ENCODE measurements around the gene NDC80. TPM values are rescaled to one million over a fixed set of nuclear protein-coding genes. Genes with fewer than 3 reads are reported as not detected.

Gene NDC80
- total RNA-seq, 1 donor from 2014 or later = 0.26 TPM

DNA sequence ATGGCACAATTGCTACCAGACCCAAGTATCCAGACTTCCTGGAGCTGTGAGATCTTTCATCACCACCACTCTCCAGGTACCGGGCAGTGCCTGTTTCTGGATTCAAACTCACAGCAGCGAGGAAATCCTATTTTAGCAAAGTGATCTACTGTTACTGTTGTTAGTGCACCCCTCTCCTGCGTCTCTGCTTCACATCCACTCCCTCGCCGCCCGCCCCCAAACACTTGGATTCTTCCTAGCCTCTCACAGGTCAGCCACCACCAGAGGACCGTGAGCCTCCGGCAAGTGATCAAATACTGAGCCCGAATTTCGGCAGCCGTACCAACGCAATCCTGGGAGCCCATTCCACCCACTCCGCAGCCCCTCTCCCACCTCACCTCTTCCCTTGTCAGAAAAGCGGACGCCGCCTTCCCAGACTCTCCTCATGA is 571 bp upstream of the NDC80 start:
- TF ChIP-seq, protein P1, sequence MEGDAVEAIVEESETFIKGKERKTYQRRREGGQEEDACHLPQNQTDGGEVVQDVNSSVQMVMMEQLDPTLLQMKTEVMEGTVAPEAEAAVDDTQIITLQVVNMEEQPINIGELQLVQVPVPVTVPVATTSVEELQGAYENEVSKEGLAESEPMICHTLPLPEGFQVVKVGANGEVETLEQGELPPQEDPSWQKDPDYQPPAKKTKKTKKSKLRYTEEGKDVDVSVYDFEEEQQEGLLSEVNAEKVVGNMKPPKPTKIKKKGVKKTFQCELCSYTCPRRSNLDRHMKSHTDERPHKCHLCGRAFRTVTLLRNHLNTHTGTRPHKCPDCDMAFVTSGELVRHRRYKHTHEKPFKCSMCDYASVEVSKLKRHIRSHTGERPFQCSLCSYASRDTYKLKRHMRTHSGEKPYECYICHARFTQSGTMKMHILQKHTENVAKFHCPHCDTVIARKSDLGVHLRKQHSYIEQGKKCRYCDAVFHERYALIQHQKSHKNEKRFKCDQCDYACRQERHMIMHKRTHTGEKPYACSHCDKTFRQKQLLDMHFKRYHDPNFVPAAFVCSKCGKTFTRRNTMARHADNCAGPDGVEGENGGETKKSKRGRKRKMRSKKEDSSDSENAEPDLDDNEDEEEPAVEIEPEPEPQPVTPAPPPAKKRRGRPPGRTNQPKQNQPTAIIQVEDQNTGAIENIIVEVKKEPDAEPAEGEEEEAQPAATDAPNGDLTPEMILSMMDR (IDR thresholded peaks at IDR 0.05; ENCODE audit: insufficient read depth, low read length, severe bottlenecking) = peak; percentile 17
- no peak for FAIRE-seq
- H3K27me3 ChIP-seq (ENCODE audit: control insufficient read depth, insufficient read depth, low read length) = no peaks in the 10 kb centered on the region
- peak; percentile 52 for DNase-seq (ENCODE audit: low read depth)
- H3K4me3 ChIP-seq (ENCODE audit: low read depth, low read length) = peak overlapping the region; percentile 69
- H3K36me3 ChIP-seq (ENCODE audit: control insufficient read depth, insufficient read depth, low read length) = no peaks in the 10 kb centered on the region

DNA sequence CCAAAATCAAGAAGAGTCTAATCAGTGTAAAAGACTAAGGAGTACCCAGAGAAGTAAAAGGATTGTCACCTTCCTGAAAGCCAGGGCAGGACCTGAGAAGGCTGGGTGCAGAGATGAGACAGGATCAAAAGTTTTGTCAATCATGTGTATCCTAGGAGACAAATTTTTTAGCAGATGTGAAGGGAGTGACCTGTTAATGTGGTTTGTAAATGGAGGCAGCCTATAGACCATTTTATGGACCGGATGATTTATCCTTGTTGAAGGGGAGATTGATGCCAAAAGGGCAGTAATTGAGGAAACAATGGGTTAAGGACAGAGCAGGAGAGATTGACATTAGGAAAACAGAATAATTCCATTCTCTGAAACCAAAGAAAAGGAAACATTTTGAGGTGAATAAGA is 813 bp downstream of the NDC80 start:
- FAIRE-seq (no peak), DNase-seq (ENCODE audit: low read depth) (no peak)
- TF ChIP-seq, protein P1 (IDR thresholded peaks at IDR 0.05; ENCODE audit: insufficient read depth, low read length, severe bottlenecking) = no peak
- H3K4me3 ChIP-seq (ENCODE audit: low read depth, low read length) = peak overlapping the region; percentile 69
- no peaks in the 10 kb centered on the region for H3K27me3 ChIP-seq (ENCODE audit: control insufficient read depth, insufficient read depth, low read length)
- no peaks in the 10 kb centered on the region for H3K36me3 ChIP-seq (ENCODE audit: control insufficient read depth, insufficient read depth, low read length)

DNA sequence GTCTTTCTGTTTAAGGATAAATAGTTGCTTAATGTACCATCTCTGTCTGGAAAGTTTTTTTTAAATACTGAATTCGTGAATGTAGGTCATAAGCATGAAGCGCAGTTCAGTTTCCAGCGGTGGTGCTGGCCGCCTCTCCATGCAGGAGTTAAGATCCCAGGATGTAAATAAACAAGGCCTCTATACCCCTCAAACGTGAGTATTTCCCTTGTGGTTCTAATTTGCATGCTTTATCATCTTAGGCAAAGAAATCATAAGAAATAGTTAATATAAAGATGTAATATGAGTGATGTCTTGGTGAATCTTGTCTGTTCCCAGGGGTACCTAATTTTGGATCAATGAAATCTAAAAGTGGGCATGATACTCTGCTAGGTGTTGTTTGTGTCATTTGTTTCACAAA is 1.5 kb downstream of the NDC80 start:
- no peaks in the 10 kb centered on the region for H3K27me3 ChIP-seq (ENCODE audit: control insufficient read depth, insufficient read depth, low read length)
- DNase-seq (ENCODE audit: low read depth) (no peak), FAIRE-seq (no peak)
- TF ChIP-seq, protein P1 (IDR thresholded peaks at IDR 0.05; ENCODE audit: insufficient read depth, low read length, severe bottlenecking) = no peak
- H3K36me3 ChIP-seq (ENCODE audit: control insufficient read depth, insufficient read depth, low read length) = no peaks in the 10 kb centered on the region
- H3K4me3 ChIP-seq (ENCODE audit: low read depth, low read length) = peak overlapping the region; percentile 7

DNA sequence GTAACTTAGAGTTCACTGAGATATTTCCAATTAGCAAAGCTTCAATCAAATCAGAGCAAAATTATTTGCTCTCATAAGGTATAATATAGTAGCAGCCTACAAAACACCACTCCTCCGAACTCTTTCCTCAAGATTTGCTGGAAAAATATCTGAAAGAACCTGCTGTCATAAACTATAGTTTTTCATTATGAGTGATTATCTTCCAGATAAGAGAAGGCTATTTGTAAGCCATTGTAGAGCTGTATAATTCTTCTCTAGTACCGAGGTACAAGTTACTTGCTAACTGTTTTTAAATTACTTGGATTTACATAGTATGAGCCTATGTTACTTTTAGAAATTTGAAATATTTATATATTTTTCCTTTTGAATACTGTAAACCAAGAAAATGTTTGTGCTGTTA is 2.1 kb downstream of the NDC80 start:
- TF ChIP-seq, protein P1 (IDR thresholded peaks at IDR 0.05; ENCODE audit: insufficient read depth, low read length, severe bottlenecking) = no peak
- DNase-seq (ENCODE audit: low read depth) (no peak), FAIRE-seq (no peak)
- H3K27me3 ChIP-seq (ENCODE audit: control insufficient read depth, insufficient read depth, low read length) = no peaks in the 10 kb centered on the region
- H3K36me3 ChIP-seq (ENCODE audit: control insufficient read depth, insufficient read depth, low read length) = no peaks in the 10 kb centered on the region
- no peak overlapping the region for H3K4me3 ChIP-seq (ENCODE audit: low read depth, low read length)

GRCh38 chr18:2587788-2588187 is 16.4 kb downstream of the NDC80 start:
- H3K36me3 ChIP-seq (ENCODE audit: control insufficient read depth, insufficient read depth, low read length) = no peaks in the 10 kb centered on the region
- FAIRE-seq (no peak), DNase-seq (ENCODE audit: low read depth) (no peak)
- TF ChIP-seq, protein P1 (IDR thresholded peaks at IDR 0.05; ENCODE audit: insufficient read depth, low read length, severe bottlenecking) = no peak
- no peak overlapping the region for H3K4me3 ChIP-seq (ENCODE audit: low read depth, low read length)
- no peaks in the 10 kb centered on the region for H3K27me3 ChIP-seq (ENCODE audit: control insufficient read depth, insufficient read depth, low read length)

DNA sequence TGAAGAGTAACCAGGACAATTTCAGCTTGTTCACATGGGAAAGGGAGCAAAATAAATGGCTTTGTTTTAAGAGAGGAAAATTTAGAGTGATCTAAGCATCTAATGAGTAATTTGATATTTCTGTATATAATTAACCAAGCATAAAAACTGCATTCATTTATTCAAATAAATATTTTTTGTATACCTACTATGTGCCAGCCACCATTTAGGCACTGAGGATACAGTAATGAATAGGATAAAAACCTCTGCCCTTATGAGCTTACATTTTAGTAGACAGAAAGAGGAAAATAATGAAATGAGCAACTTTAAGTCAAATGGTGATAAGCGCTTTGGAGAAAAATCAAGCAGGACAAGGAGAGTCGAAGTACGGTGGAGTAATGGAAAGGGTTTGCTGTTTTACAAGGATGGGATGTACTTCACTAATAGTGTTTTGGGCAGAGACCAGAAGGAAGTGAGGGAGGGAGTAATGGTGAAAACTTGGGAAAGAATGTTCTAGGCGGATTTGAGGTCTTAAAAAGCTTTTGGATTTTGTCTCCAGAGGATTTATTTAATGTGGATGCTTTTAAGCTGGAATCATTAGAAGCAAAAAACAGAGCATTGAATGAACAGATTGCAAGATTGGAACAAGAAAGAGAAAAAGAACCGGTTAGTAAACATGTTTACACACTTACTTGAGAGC is 17.4 kb downstream of the NDC80 start:
- TF ChIP-seq, protein P1 (IDR thresholded peaks at IDR 0.05; ENCODE audit: insufficient read depth, low read length, severe bottlenecking) = no peak
- H3K27me3 ChIP-seq (ENCODE audit: control insufficient read depth, insufficient read depth, low read length) = no peaks in the 10 kb centered on the region
- no peaks in the 10 kb centered on the region for H3K36me3 ChIP-seq (ENCODE audit: control insufficient read depth, insufficient read depth, low read length)
- FAIRE-seq (no peak), DNase-seq (ENCODE audit: low read depth) (no peak)
- no peak overlapping the region for H3K4me3 ChIP-seq (ENCODE audit: low read depth, low read length)
